GM23338 (cell line): Measurements from ENCODE around the gene MAP1LC3B. TPM values are rescaled to one million over a fixed set of nuclear protein-coding genes. Genes with fewer than 3 reads are reported as not detected.
A peak's percentile ranks its signal among the peaks of the same experiment; 100 is the strongest.
"Not testable (repeated sequence)": the region's sequence is repeated elsewhere in the genome, so short reads cannot be mapped to it uniquely, and the experiment has no call there.

Experiments used
- ATAC-seq: fragments of 200-7000 bp; cut with Tn5 transposase; 3 replicates; pipeline ENCODE4 v1.9.1; 2020
- DNase-seq: peaks from one replicate; pipeline ENCODE4 v3.0.0-alpha.2; 2015; ENCODE audit warnings: low spot score
- H2AFZ ChIP-seq: fragments of 200-600 bp; sonication (generic); 2 replicates; pipeline ENCODE4 v1.8.0; 2016; ENCODE audit warnings: antibody characterized with exemption, mild to moderate bottlenecking, moderate library complexity
- H3F3A ChIP-seq: fragments of 200-600 bp; sonication (generic); replicated peaks from 2 replicates; pipeline ENCODE4 v1.8.0; 2017; ENCODE audit warnings: antibody characterized with exemption, mixed run types, low read depth
- H3K27ac ChIP-seq: fragments of 200-600 bp; sonication (generic); 2 replicates; pipeline ENCODE4 v1.6.1; 2016; ENCODE audit warnings: low read depth
- H3K27me3 ChIP-seq: fragments of 200-600 bp; sonication (generic); 2 replicates; pipeline ENCODE4 v1.8.0; 2016; ENCODE audit warnings: mild to moderate bottlenecking, mixed run types, moderate library complexity; ENCODE audit not compliant: insufficient read depth
- H3K36me3 ChIP-seq: fragments of 200-600 bp; sonication (generic); 2 replicates; pipeline ENCODE4 v1.8.0; 2016; ENCODE audit warnings: mild to moderate bottlenecking; ENCODE audit not compliant: insufficient read depth
- H3K4me1 ChIP-seq: fragments of 200-600 bp; sonication (generic); 2 replicates; pipeline ENCODE4 v1.8.0; 2016; ENCODE audit warnings: mild to moderate bottlenecking, moderate library complexity; ENCODE audit not compliant: insufficient read depth
- H3K4me2 ChIP-seq: fragments of 200-600 bp; sonication (generic); 2 replicates; pipeline ENCODE4 v1.7.1; 2017; ENCODE audit warnings: mixed run types
- H3K4me3 ChIP-seq: fragments of 200-600 bp; sonication (generic); 2 replicates; pipeline ENCODE4 v1.6.1; 2016; ENCODE audit warnings: mixed run types
- H3K79me2 ChIP-seq: fragments of 200-600 bp; sonication (generic); replicated peaks from 2 replicates; pipeline ENCODE4 v1.8.0; 2017; ENCODE audit warnings: mild to moderate bottlenecking; ENCODE audit not compliant: insufficient read depth
- H3K9me2 ChIP-seq: fragments of 200-600 bp; sonication (generic); 2 replicates; pipeline ENCODE4 v1.8.0; 2017; ENCODE audit not compliant: insufficient read depth
- H4K20me1 ChIP-seq: fragments of 200-600 bp; sonication (generic); replicated peaks from 2 replicates; pipeline ENCODE4 v1.8.0; 2017; ENCODE audit warnings: mild to moderate bottlenecking; ENCODE audit not compliant: insufficient read depth
- H3K27ac Mint-ChIP-seq: 2 replicates; pipeline ENCODE4 v1.8.0; 2020; ENCODE audit warnings: inconsistent platforms, mild to moderate bottlenecking, moderate library complexity, mixed read lengths
- H3K27me3 Mint-ChIP-seq: 3 replicates; pipeline ENCODE4 v1.8.0; 2022; ENCODE audit warnings: low read depth, mild to moderate bottlenecking, moderate library complexity, mixed read lengths, inconsistent platforms; ENCODE audit not compliant: insufficient read depth, poor library complexity
- H3K36me3 Mint-ChIP-seq: 3 replicates; pipeline ENCODE4 v1.8.0; 2021; ENCODE audit warnings: low read depth, mild to moderate bottlenecking, inconsistent platforms, moderate library complexity, mixed read lengths
- H3K4me1 Mint-ChIP-seq: 3 replicates; pipeline ENCODE4 v1.8.0; 2020; ENCODE audit warnings: mild to moderate bottlenecking, inconsistent platforms, mixed read lengths
- H3K4me3 Mint-ChIP-seq: 3 replicates; pipeline ENCODE4 v1.8.0; 2021; ENCODE audit warnings: moderate library complexity, mild to moderate bottlenecking, inconsistent platforms, mixed read lengths
- H3K9me3 Mint-ChIP-seq: 3 replicates; pipeline ENCODE4 v1.8.0; 2020; ENCODE audit warnings: moderate library complexity, mild to moderate bottlenecking, inconsistent platforms, mixed read lengths
- CREB1 ChIP-seq: fragments of 250-450 bp; sonication (Bioruptor Pico); IDR thresholded peaks from 2 replicates; pipeline ENCODE4 v1.5.0; 2020; ENCODE audit warnings: low read depth, mild to moderate bottlenecking, moderate library complexity
- EZH2 ChIP-seq: fragments of 200-600 bp; sonication (generic); IDR thresholded peaks from one replicate; pipeline ENCODE4 v1.8.0; 2017; ENCODE audit warnings: antibody characterized with exemption, mild to moderate bottlenecking, low read depth; ENCODE audit not compliant: unreplicated experiment
- NANOG ChIP-seq: IDR thresholded peaks from 2 replicates; pipeline ENCODE4 v1.6.1; 2016; ENCODE audit warnings: antibody characterized with exemption, borderline replicate concordance
- POLR2AphosphoS5 ChIP-seq: IDR thresholded peaks from 2 replicates; pipeline ENCODE4 v1.6.1; 2016; ENCODE audit warnings: antibody characterized with exemption, low read depth
- STAT1 ChIP-seq: IDR thresholded peaks from one replicate; pipeline ENCODE4 v1.6.1; 2016; ENCODE audit warnings: antibody characterized with exemption; ENCODE audit not compliant: unreplicated experiment
- ZNF114 ChIP-seq: fragments of 250-450 bp; sonication (Bioruptor Pico); IDR thresholded peaks from 2 replicates; pipeline ENCODE4 v1.5.0; 2020; ENCODE audit warnings: mild to moderate bottlenecking, moderate library complexity
- ZNF331 ChIP-seq: fragments of 250-450 bp; sonication (Bioruptor Pico); IDR thresholded peaks from 2 replicates; pipeline ENCODE4 v1.5.0; 2020; ENCODE audit warnings: low read depth, mild to moderate bottlenecking, moderate library complexity
- polyA plus RNA-seq: library from polyadenylated mRNA; unstranded; fragments of >200 nt; fragmentation: Nextera tagmentation; extraction: Ambion mirVana; gene quantifications from 2 replicates; pipeline ENCODE4 v1.2.1, GENCODE V29; 2016
- total RNA-seq: library from RNA; depleted of rRNA; stranded (reverse); fragments of >200 nt; shearing (Covaris generic); gene quantifications from 2 replicates; pipeline ENCODE4 v1.2.3, GENCODE V29; 2014
- TF ChIP-seq, protein P1 (sequence below): fragments of 250-450 bp; sonication (Bioruptor Pico); IDR thresholded peaks from 2 replicates; pipeline ENCODE4 v1.5.0; 2020; ENCODE audit warnings: mild to moderate bottlenecking, moderate library complexity
- TF ChIP-seq, protein P2 (sequence below), 2 experiments: fragments of 200-600 bp in 1 of 2; sonication (generic) in 1 of 2; conservative IDR thresholded peaks; 2 replicates each; pipeline versions ENCODE4 v1.5.1 to v1.6.1; 2016 to 2017; ENCODE audit warnings: antibody characterized with exemption in 2 of 2, low read depth in 2 of 2, mild to moderate bottlenecking in 2 of 2, moderate library complexity in 1 of 2

The MAP1LC3B gene
- total and polyA plus RNA-seq, 2 experiments from 2014 or later: 35.9 to 80.2 TPM

DNA sequence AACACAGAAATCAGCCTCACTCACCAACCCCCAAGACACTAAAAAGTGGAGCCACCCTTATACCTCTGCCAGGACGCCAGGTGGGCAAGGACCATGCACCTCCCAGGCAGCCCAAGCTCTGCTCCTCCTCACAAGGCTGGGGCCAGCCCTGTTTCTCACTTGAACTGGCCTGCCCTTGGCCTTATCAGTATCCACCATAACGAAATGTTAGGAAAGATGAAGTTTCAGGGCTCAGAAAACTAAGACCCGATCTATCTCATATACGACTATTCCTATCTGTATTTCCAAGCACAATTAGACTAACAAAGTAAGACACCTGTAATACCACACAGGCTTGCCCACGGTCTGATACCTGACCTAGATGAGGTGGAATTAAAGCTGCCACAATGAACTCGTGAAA lies 15.5 kb upstream of the MAP1LC3B start:
- H3K79me2 ChIP-seq: peaks cover 94% of the 10 kb centered on the region
- no peak for ATAC-seq

DNA sequence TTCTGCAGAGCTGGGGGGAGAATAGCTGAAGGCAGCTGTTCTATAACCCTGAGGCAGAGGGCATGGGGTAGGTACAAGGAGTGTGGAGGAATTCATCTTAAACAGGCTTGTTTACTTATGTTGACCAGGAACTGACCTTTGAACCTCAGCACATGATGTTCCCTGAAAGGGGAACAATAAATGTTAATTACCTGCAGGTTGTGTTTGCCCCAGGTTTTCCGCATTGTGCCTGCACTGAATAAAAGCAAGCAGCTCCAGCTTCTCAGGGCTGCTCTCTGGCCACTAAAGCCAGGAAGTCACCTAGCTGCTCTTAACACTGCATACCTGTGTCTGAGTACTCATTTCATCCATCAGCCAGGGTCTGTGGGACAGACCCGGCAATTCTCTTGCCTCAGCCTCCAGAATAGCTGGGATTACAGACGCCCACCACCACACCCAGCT lies 12.8 kb upstream of the MAP1LC3B start:
- Mint-ChIP-seq H3K27me3 (peaks cover 11% of the 10 kb centered on the region), H3K4me1 (peaks cover 14% of the 10 kb centered on the region), H3K36me3 (peaks cover 13% of the 10 kb centered on the region; the same call in 2 of the 3 replicates)
- not testable (repeated sequence) for DNase-seq, H3F3A ChIP-seq, H3K4me1 ChIP-seq, H3K9me3 Mint-ChIP-seq, H3K27ac Mint-ChIP-seq, H3K27me3 ChIP-seq, H3K27ac ChIP-seq, H3K36me3 ChIP-seq, H3K4me3 ChIP-seq, H3K4me3 Mint-ChIP-seq, ATAC-seq, H3K4me2 ChIP-seq, H3K9me2 ChIP-seq, H2AFZ ChIP-seq
- H3K79me2 ChIP-seq: peaks cover 82% of the 10 kb centered on the region
- peaks cover 34% of the 10 kb centered on the region for H4K20me1 ChIP-seq

More for the DNA sequence above, 15.5 kb upstream of the MAP1LC3B start:
- DNase-seq: no peak
- 0 out of 2 replicates have a peak overlapping the region, but pooled peaks have one; percentile 39 for H3K27ac ChIP-seq
- no peaks in the 10 kb centered on the region; the same call in 1 of the 2 replicates for H3K36me3 ChIP-seq
- no peak overlapping the region for H3K4me3 ChIP-seq
- Mint-ChIP-seq H3K27me3 (no peaks in the 10 kb centered on the region), H3K9me3 (peaks cover 3% of the 10 kb centered on the region; the same call in 2 of the 3 replicates), H3K36me3 (peaks cover 13% of the 10 kb centered on the region; the same call in 2 of the 3 replicates), H3K27ac (no peak overlapping the region; the same call in 1 of the 2 replicates), H3K4me1 (peaks cover 6% of the 10 kb centered on the region; the same call in 1 of the 3 replicates), H3K4me3 (no peak overlapping the region)
- peaks cover 34% of the 10 kb centered on the region for H4K20me1 ChIP-seq
- no peak for TF ChIP-seq ZNF331
- H3K4me1 ChIP-seq: no peaks in the 10 kb centered on the region
- H3K27me3 ChIP-seq: no peaks in the 10 kb centered on the region
- no peak overlapping the region for H2AFZ ChIP-seq
- no peak overlapping the region for H3K4me2 ChIP-seq
- H3F3A ChIP-seq: no peaks in the 10 kb centered on the region
- no peaks in the 10 kb centered on the region for H3K9me2 ChIP-seq

DNA sequence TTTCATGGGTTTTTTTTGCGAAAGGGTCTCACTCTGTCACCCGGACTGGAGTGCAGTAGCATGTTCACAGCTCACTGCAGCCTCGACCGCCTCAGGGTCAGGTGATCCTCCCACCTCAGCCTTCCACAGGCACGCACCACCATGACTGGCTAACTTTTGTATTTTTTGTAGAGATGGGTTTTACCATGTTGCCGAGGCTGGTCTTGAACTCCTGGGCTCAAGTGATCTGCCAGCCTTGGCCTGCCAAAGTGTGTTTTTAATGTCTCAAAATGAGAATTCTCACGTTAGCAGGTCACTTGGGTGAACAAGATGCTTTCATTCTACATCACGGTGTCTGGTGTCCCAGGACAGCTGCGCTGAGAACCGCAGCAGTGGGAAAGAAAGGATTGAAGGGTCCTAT lies 11.7 kb upstream of the MAP1LC3B start:
- Mint-ChIP-seq H3K27me3 (peaks cover 16% of the 10 kb centered on the region), H3K4me1 (peaks cover 14% of the 10 kb centered on the region), H3K27ac (no peak overlapping the region), H3K36me3 (peaks cover 13% of the 10 kb centered on the region; the same call in 2 of the 3 replicates), H3K4me3 (no peak overlapping the region), H3K9me3 (peaks cover 6% of the 10 kb centered on the region; the same call in 2 of the 3 replicates)
- Histone ChIP-seq H3K9me2 (no peaks in the 10 kb centered on the region), H3K4me1 (peaks cover 7% of the 10 kb centered on the region; the same call in 1 of the 2 replicates), H3K27me3 (no peaks in the 10 kb centered on the region), H4K20me1 (peaks cover 32% of the 10 kb centered on the region), H3F3A (0 out of 2 replicates have a peak, but pooled peaks cover 10% of the 10 kb centered on the region), H2AFZ (no peak overlapping the region), H3K79me2 (peaks cover 72% of the 10 kb centered on the region), H3K36me3 (no peaks in the 10 kb centered on the region; the same call in 1 of the 2 replicates), H3K4me3 (no peak overlapping the region), H3K27ac (no peak overlapping the region), H3K4me2 (no peak overlapping the region)
- DNase-seq: no peak
- ATAC-seq: no peak
- TF ChIP-seq ZNF114 (CRISPR knock-in tag): no peak
- TF ChIP-seq STAT1: no peak
- TF ChIP-seq CREB1 (CRISPR knock-in tag): no peak
- TF ChIP-seq, protein P1, sequence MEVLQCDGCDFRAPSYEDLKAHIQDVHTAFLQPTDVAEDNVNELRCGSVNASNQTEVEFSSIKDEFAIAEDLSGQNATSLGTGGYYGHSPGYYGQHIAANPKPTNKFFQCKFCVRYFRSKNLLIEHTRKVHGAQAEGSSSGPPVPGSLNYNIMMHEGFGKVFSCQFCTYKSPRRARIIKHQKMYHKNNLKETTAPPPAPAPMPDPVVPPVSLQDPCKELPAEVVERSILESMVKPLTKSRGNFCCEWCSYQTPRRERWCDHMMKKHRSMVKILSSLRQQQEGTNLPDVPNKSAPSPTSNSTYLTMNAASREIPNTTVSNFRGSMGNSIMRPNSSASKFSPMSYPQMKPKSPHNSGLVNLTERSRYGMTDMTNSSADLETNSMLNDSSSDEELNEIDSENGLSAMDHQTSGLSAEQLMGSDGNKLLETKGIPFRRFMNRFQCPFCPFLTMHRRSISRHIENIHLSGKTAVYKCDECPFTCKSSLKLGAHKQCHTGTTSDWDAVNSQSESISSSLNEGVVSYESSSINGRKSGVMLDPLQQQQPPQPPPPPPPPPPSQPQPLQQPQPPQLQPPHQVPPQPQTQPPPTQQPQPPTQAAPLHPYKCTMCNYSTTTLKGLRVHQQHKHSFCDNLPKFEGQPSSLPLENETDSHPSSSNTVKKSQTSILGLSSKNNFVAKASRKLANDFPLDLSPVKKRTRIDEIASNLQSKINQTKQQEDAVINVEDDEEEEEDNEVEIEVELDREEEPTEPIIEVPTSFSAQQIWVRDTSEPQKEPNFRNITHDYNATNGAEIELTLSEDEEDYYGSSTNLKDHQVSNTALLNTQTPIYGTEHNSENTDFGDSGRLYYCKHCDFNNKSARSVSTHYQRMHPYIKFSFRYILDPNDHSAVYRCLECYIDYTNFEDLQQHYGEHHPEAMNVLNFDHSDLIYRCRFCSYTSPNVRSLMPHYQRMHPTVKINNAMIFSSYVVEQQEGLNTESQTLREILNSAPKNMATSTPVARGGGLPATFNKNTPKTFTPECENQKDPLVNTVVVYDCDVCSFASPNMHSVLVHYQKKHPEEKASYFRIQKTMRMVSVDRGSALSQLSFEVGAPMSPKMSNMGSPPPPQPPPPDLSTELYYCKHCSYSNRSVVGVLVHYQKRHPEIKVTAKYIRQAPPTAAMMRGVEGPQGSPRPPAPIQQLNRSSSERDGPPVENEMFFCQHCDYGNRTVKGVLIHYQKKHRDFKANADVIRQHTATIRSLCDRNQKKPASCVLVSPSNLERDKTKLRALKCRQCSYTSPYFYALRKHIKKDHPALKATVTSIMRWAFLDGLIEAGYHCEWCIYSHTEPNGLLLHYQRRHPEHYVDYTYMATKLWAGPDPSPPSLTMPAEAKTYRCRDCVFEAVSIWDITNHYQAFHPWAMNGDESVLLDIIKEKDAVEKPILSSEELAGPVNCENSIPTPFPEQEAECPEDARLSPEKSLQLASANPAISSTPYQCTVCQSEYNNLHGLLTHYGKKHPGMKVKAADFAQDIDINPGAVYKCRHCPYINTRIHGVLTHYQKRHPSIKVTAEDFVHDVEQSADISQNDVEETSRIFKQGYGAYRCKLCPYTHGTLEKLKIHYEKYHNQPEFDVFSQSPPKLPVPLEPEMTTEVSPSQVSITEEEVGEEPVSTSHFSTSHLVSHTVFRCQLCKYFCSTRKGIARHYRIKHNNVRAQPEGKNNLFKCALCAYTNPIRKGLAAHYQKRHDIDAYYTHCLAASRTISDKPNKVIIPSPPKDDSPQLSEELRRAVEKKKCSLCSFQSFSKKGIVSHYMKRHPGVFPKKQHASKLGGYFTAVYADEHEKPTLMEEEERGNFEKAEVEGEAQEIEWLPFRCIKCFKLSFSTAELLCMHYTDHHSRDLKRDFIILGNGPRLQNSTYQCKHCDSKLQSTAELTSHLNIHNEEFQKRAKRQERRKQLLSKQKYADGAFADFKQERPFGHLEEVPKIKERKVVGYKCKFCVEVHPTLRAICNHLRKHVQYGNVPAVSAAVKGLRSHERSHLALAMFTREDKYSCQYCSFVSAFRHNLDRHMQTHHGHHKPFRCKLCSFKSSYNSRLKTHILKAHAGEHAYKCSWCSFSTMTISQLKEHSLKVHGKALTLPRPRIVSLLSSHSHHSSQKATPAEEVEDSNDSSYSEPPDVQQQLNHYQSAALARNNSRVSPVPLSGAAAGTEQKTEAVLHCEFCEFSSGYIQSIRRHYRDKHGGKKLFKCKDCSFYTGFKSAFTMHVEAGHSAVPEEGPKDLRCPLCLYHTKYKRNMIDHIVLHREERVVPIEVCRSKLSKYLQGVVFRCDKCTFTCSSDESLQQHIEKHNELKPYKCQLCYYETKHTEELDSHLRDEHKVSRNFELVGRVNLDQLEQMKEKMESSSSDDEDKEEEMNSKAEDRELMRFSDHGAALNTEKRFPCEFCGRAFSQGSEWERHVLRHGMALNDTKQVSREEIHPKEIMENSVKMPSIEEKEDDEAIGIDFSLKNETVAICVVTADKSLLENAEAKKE: no peak
- no peak for TF ChIP-seq EZH2
- TF ChIP-seq ZNF331: no peak
- TF ChIP-seq POLR2AphosphoS5: no peak
- TF ChIP-seq, protein P2, sequence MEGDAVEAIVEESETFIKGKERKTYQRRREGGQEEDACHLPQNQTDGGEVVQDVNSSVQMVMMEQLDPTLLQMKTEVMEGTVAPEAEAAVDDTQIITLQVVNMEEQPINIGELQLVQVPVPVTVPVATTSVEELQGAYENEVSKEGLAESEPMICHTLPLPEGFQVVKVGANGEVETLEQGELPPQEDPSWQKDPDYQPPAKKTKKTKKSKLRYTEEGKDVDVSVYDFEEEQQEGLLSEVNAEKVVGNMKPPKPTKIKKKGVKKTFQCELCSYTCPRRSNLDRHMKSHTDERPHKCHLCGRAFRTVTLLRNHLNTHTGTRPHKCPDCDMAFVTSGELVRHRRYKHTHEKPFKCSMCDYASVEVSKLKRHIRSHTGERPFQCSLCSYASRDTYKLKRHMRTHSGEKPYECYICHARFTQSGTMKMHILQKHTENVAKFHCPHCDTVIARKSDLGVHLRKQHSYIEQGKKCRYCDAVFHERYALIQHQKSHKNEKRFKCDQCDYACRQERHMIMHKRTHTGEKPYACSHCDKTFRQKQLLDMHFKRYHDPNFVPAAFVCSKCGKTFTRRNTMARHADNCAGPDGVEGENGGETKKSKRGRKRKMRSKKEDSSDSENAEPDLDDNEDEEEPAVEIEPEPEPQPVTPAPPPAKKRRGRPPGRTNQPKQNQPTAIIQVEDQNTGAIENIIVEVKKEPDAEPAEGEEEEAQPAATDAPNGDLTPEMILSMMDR (conservative IDR thresholded peaks at IDR 0.05; ENCODE audit: low read depth in 2 of 2): no peak
- no peak for TF ChIP-seq NANOG
